NCI-H226 (cell line): ENCODE measurements around the gene METTL2B.
"Not testable (repeated sequence)": the region's sequence is repeated elsewhere in the genome, so short reads cannot be mapped to it uniquely, and the experiment has no call there.

Source experiments
- DNase-seq: peaks from one replicate; pipeline ENCODE4 v3.0.0-alpha.2; 2015

Gene METTL2B

GRCh38 chr7:128455543-128456254 lies 20.8 kb upstream of the METTL2B start, which contains the start of gene HILPDA:
TSS of gene HILPDA (plus strand) at chr7:128455878. CDS start at chr7:128457269, 1,391 bp downstream.
- peak; percentile 86 for DNase-seq

GRCh38 chr7:128456255-128456725 lies 20.3 kb upstream of the METTL2B start:
- no peak for DNase-seq

- not testable (repeated sequence) for DNase-seq
Measured at GRCh38 chr7:128457385-128457784, 19.2 kb upstream of the METTL2B start.

DNA sequence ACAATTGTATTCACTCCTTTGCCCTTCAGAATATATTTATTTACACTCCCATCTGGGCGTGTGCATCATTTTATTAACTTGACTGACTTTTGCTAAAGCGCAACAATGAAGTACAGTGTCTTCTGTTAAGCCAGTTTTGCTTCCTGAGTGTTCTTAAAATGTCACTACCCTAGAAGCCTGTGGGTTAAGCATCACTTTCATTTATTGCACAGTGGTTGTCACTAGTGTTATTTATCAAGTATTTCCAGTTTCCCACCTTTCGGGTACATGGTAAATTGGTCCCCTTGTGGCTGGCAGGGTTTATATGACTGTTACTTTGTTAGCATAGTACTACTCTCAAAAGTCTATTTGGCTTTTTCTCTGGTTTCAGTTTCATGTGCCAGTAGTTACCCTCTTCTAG lies 17.6 kb upstream of the METTL2B start:
- no peak for DNase-seq

DNA sequence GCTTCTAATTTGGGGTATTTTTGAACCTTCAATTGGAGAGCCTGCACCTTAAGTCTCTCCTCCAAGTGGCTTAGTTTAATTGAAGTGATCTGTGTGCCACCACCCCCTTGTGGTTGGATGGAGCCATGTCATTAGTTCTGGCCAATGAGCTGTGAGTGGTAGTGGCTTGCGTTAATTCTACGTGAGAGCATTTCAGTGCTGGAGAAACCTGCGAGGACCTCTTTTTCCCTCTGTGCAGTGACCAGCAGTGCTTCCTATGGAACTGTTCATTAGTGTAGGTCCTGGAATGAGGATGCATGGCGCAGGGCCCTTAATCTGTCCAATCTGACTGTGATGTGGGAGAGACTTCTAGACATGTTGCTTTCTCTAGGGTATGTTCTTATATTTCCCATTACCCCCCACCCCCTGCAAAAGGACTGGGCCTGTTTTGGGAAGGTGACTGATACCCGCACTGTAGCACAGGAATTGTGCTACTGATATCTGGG lies 17.1 kb upstream of the METTL2B start:
- peak; percentile 19 for DNase-seq

GRCh38 chr7:128462460-128462859 lies 14.1 kb upstream of the METTL2B start:
- DNase-seq = no peak

DNA sequence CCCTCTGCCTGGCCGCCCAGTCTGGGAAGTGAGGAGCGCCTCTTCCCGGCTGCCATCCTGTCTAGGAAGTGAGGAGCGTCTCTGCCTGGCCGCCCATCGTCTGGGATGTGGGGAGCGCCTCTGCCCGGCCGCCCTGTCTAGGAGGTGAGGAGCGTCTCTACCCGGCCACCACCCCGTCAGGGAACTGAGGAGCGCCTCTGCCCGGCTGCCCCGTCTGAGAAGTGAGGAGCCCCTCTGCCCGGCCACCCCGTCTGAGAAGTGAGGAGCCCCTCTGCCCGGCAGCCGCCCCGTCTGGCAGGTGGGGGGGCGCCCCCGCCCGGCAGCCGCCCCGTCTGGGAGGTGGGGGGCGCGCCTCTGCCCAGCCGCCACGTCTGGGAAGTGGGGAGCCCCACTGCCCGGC lies 13.2 kb upstream of the METTL2B start:
- not testable (repeated sequence) for DNase-seq

- DNase-seq = not testable (repeated sequence)
Measured at GRCh38 chr7:128463933-128464332, 12.6 kb upstream of the METTL2B start.

DNA sequence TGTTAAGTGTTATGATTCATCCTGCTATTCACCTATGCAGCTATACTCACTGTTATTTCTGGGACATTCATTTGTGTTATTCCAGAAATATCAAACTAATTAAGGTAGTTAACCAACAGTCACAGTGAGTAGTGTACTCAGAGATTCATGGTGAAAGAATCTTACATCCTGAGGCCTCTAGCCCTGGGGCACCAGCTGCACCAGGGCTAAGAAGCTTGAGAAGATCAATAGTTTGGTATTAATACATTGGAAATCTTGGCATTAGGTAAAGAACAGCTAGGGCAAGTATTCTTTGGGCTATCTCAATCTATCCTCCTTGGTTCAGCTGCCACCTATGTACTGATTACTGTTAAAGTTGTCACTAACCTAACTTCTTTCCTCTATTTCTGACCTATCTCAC lies 9.7 kb upstream of the METTL2B start:
- not testable (repeated sequence) for DNase-seq

GRCh38 chr7:128477336-128477690 lies 765 bp downstream of the METTL2B start:
- DNase-seq = not testable (repeated sequence)

DNA sequence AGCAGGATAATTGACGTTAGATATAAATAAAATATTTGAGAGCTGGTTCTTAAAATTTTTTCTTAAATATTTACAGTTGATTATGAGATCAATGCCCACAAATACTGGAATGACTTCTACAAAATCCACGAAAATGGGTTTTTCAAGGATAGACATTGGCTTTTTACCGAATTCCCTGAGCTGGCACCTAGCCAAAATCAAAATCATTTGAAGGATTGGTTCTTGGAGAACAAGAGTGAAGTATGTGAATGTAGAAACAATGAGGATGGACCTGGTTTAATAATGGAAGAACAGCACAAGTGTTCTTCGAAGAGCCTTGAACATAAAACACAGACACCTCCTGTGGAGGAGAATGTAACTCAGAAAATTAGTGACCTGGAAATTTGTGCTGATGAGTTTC lies 2.5 kb downstream of the METTL2B start:
- DNase-seq = not testable (repeated sequence)

- not testable (repeated sequence) for DNase-seq
Measured at GRCh38 chr7:128488134-128488533, 11.6 kb downstream of the METTL2B start.

DNA sequence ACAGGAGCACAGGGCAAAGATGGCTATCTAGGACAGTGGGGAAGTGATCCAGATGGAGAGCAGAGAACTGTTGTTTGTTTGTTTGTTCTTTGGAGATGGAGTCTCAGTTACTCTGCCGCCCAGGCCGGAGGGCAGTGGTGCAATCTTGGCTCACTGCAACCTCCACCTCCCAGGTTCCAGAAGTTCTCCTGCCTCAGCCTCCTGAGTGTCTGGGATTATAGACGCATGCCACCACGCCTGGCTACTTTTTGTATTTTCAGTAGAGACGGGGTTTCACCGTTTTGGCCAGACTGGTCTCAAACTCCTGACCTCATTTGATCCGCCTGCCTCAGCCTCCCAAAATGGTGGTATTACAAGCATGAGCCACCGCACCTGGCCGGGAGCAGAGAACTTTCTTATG lies 20.9 kb downstream of the METTL2B start:
- no peak for DNase-seq

GRCh38 chr7:128505416-128505815 lies 28.9 kb downstream of the METTL2B start:
- DNase-seq = not testable (repeated sequence)

DNA sequence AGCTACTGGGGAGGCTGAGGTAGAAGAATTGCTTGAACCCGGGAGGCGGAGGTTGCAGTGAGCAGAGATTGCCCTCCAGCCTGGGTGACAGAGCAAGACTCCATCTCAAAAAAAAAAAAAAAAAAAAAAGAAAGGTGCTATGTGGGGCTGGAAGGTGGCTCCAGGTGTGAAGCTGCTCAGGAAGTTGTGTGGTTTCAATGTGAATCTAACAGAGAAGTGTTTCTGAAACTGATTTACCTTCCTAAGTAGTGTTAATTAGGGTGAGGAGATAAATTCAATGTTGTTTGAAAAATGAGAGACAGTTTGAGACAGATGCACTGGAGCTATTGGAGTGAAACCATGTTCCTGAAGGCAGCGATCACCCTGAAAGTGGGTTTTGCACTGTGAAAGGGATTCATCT lies 30.3 kb downstream of the METTL2B start:
- not testable (repeated sequence) for DNase-seq

GRCh38 chr7:128507321-128507993 lies 30.9 kb downstream of the METTL2B start:
- DNase-seq = not testable (repeated sequence)

DNA sequence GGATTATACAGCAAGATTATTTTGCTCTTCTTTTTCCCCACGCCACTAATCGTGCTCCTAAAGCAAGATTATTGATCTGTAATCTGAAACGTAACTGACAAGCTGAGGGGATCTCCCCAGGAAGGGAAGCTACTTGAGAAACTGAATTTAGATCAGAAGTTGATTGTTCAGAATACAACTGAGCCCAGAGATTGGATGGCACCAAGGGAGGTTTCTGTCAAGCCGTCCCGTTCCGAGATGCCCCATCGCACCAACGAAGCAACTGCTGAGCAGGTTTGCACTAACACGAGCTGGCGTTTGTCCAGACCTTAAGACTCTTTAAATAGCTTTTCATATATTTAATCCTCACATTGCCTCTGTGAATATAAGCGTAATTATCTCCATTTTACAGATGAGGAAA lies 35.1 kb downstream of the METTL2B start:
- not testable (repeated sequence) for DNase-seq

GRCh38 chr7:128515232-128515631 lies 38.7 kb downstream of the METTL2B start:
- not testable (repeated sequence) for DNase-seq

DNA sequence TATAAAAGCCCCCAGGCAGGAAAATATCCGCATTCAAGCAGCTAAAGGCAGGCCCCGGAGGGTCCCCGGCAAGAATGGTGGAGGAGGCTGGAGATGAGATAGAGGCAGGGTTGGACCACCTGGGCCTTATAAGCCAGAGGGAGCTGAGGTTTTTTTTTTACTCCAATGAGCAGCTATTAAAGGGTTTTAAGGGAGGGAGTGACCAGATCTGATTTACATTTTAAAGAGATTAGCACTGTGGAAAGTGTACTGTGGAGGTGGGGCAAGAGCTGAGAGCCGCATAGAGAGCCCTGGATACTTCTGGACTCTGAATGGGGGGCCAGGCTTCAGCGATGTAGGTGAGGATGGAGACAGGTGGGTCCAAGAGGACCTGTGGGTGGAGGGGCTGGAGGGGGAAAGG lies 40.5 kb downstream of the METTL2B start:
- DNase-seq = not testable (repeated sequence)

DNA sequence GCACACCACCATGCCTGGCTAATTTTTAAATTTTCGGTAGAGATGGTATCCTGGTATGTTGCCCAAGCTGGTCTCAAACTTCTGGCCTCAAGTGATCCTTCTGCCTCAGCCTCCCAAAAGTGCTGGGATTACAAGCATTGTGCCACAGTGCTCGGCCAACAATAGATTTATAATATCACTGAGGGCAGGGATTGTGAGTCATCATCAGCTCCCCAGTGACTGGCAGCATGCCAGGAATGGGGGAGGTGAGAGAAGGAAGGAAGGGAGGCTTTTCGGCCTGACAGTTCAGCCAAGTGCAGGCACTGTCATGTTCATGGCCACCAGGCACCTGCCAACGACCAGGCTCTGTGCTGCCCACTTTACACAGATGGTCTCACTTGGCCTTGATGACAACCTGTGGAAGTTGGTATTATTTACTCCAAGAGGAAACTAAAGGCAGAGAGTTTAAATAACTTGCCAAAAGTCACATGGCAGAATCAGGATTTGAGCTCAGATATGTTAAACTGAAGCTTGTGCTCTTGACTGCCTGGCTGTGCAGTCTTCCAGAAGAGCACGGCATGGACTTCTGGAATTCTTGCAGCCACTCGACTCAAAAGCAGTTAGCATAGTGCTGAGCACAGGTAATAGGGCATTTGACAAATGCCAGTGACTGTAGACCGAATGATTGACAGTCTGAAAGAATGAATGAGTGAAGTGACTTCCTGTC lies 46.8 kb downstream of the METTL2B start:
- peak; percentile 71 for DNase-seq

DNA sequence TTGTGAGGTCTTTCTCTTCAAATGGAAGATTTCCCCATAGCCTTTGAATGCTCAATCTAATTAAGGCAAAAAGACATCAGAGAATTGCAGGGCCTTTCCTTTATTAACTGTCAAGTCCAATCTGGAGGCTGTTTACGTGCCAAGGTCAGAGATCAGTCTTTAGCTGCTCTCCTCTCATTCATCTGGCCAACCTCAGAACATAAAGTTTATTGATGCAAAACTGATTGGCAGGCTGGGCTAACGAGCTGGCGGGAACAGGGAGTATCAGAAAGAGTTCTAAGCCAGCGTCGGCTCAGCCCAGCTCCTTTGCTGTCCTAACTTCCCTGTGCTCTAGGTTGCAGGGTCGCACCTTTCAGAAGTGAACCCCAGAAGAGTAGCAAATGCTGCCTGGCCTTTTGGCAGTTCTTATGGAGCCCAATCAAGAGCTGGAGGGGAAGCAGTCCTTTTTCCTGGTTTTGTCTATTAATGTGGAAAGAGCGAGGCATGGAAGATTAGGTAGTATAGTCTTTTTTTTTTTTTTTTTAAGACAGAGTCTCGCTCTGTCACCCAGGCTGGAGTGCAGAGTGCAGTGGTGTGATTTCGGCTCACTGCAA lies 47.5 kb downstream of the METTL2B start:
- not testable (repeated sequence) for DNase-seq

GRCh38 chr7:128525584-128525983 lies 49.0 kb downstream of the METTL2B start:
- DNase-seq = not testable (repeated sequence)

- DNase-seq = not testable (repeated sequence)
Measured at GRCh38 chr7:128526062-128526466, 49.5 kb downstream of the METTL2B start.
